ENCODE data around the gene KLC1. TPM values are rescaled to one million over a fixed set of nuclear protein-coding genes. Genes with fewer than 3 reads are reported as not detected.
A peak's percentile ranks its signal among the peaks of the same experiment; 100 is the strongest.

Gene KLC1
- polyA plus RNA-seq, 1 donor, result 118 TPM

- DNase-seq, result no peak
These were observed 30.6 kb downstream of the KLC1 start for GRCh38 chr14:103659631-103660030.

GRCh38 chr14:103662029-103662428 is 33.0 kb downstream of the KLC1 start:
- DNase-seq, result no peak

- no peak for DNase-seq
These were observed 33.6 kb downstream of the KLC1 start for GRCh38 chr14:103662591-103662990.

GRCh38 chr14:103663506-103663905 is 34.5 kb downstream of the KLC1 start:
- DNase-seq, result no peak

- no peak for DNase-seq
These were observed 38.7 kb downstream of the KLC1 start for GRCh38 chr14:103667671-103668070.

- DNase-seq, result no peak
These were observed 39.1 kb downstream of the KLC1 start for GRCh38 chr14:103668117-103668516.

- DNase-seq, result no peak
These were observed 40.4 kb downstream of the KLC1 start for GRCh38 chr14:103669370-103669769.

- no peak for DNase-seq
These were observed 42.9 kb downstream of the KLC1 start for GRCh38 chr14:103671911-103672310.

- DNase-seq, result no peak
These were observed 46.9 kb downstream of the KLC1 start for GRCh38 chr14:103675957-103676356.

GRCh38 chr14:103676881-103677675 is 48.1 kb downstream of the KLC1 start:
- DNase-seq, result no peak

- no peak for DNase-seq
These were observed 50.3 kb downstream of the KLC1 start for GRCh38 chr14:103679351-103679750.

GRCh38 chr14:103680491-103681231 is 51.6 kb downstream of the KLC1 start:
- DNase-seq, result no peak

- no peak for DNase-seq
These were observed 54.1 kb downstream of the KLC1 start for GRCh38 chr14:103683139-103683538.

- peak; percentile 63 for DNase-seq
These were observed 55.5 kb downstream of the KLC1 start for GRCh38 chr14:103684471-103684870.

GRCh38 chr14:103684871-103685270 is 55.9 kb downstream of the KLC1 start:
- DNase-seq, result no peak

- DNase-seq, result no peak
These were observed 56.5 kb downstream of the KLC1 start for GRCh38 chr14:103685276-103686211.

GRCh38 chr14:103686831-103687485 is 57.9 kb downstream of the KLC1 start:
- no peak for DNase-seq

- no peak for DNase-seq
These were observed 58.7 kb downstream of the KLC1 start for GRCh38 chr14:103687712-103688111.

GRCh38 chr14:103688441-103688840 is 59.4 kb downstream of the KLC1 start:
- DNase-seq, result no peak

- no peak for DNase-seq
These were observed 60.2 kb downstream of the KLC1 start for GRCh38 chr14:103688906-103689902.

GRCh38 chr14:103690332-103690731 is 61.3 kb downstream of the KLC1 start:
- DNase-seq, result no peak
